Measurements from ENCODE around the gene IFTAP.

The IFTAP gene

DNA sequence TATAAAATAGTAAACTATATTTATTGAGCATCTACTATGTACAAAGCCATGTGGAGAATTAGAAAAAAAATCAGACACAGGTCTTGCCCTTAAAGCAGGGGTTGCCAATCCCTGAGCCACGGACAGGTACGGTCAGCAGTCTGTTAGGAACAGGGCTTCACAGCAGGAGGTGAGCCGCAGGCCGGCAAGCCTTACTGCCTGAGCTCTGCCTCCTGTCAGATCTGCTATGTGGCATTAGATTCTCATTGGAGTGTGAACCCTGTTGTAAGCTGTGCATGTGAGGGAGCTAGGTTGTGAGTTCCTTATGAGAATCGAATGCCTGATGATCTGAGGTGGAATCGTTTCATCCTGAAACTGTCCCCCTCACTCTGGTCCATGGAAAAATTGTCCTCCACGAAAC lies 5.9 kb downstream of the IFTAP start:
- no peak for DNase-seq

- no peak for DNase-seq
Measured at GRCh38 chr11:36601155-36601554, 6.9 kb downstream of the IFTAP start.

DNA sequence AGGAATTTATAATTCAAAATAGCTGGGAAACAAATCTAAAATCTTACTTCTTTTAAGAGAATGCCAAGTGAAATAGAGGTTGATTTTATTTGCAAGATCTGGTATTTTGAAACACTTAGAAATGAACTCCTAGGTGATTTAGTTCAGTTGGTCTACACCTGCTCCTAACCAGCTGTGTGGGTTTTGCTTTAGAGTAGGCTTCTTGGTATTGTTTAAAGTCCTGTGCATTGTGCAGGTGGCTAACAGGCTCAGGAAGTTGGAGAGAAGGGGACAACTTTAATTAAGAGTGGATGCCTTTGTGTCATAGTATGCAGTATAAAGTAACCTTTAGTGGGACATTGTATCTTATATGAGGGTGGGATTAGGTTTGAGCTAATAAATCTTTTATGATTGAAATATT lies 7.8 kb downstream of the IFTAP start:
- no peak for DNase-seq

- no peak for DNase-seq
Measured at GRCh38 chr11:36605221-36606216, 11.2 kb downstream of the IFTAP start.

DNA sequence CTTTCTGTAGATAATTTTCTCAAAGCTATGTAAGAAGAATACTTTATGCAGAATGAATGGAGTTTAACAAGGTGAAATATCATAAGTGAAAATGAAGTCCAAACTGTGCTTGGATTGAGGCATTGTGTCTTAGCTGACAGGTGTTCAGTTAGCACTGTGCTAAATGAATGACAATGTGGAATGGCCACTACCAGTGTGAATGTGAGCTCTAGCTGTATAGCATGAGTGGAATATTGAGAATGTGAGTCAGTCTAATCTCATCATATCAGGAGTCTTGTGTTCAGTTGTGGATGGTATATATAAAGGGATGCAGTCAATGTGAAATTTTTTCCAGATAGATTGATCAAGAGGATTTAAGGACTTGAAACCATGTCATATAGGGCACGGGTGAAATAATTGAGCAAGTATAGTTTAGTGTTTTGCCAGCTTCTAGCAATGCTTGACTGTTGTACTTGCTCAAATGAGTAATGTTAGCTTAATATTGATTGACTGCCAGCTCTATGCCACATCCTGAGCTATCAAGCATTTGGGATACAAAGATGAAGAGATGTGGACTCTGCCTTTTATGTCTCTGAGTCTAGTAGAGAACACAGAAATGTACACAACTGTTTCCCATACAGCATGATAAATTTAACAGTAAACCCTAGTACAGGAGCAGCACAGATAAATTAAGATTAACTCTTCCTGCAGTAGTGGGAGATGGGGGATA lies 14.3 kb downstream of the IFTAP start:
- DNase-seq = no peak

GRCh38 chr11:36609383-36609782 lies 15.1 kb downstream of the IFTAP start:
- DNase-seq = no peak

DNA sequence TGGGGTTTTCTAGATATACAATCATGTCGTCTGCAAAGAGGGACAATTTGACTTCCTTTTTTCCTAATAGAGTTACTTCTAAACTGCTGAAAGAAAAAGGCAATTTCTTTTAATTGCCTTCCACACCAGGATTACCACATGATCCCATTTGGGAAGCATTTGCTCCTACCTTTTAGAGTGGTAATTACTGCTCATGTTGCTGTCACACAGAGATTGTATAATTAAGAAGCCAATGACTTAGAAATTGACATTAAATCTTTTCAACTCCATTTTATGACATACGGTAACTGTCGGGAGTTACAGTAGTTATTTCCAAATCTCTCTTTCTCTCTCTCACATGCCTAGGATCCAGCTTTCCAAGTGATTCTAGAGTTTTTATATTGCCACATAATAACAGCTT lies 21.5 kb downstream of the IFTAP start:
- no peak for DNase-seq

DNA sequence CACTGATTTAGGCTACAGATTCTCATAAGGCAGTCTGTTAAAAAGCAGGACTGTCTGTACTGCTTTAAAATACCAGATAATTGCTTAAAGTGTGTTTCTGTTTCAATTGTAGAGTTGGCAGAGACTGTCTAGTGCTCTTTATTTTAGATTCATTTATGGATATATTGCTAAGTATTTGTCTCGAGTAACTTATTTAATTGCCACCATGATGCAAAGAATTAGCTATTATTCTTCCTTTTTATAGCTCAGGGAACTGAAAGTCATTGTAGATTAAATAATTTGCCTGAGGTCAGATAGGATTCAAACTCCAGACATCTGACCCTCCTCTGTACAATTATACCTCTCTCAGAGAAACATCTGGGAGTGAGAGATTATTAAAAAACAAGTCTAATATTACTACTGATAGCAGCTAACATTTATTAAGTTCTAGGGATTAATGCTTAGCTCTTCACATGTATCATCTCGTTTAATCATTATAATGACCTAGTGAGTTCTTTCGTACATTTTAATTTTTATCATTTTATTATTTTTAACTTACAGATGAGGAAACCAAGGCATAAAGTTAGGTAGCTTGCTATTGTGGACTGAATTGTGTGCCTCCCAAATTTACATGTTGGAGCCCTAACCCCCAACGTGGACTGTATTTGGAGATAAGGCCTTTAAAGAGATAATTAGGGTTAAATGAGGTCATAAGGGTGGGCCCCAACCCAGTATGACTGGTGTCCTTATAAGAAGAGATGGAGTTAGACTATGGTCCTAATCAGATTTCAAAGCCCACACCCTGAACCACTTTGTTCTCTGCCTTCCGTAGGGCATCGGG lies 23.5 kb downstream of the IFTAP start:
- no peak for DNase-seq

GRCh38 chr11:36618363-36619047 lies 24.2 kb downstream of the IFTAP start:
- no peak for DNase-seq

DNA sequence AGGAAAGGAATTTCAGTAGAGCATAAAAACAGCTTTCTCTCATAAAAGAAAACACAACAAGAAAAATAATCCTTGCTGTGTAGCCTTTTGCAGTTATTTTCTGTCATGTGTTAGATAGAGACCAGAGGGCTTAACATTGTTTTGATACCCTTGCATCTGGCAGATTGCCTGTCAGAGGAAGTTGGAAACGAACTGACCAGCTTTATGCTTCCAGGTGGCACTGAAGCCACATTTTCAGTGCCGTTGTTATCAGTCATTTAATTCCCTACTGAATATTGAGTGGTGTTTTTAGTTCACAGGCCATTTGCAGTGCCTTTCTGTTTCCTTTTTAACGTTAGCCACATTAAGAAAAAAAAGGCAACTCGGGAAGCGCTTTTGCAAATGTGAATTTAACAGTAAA lies 25.2 kb downstream of the IFTAP start:
- DNase-seq = peak; percentile 9

GRCh38 chr11:36620246-36620645 lies 25.9 kb downstream of the IFTAP start:
- no peak for DNase-seq

DNA sequence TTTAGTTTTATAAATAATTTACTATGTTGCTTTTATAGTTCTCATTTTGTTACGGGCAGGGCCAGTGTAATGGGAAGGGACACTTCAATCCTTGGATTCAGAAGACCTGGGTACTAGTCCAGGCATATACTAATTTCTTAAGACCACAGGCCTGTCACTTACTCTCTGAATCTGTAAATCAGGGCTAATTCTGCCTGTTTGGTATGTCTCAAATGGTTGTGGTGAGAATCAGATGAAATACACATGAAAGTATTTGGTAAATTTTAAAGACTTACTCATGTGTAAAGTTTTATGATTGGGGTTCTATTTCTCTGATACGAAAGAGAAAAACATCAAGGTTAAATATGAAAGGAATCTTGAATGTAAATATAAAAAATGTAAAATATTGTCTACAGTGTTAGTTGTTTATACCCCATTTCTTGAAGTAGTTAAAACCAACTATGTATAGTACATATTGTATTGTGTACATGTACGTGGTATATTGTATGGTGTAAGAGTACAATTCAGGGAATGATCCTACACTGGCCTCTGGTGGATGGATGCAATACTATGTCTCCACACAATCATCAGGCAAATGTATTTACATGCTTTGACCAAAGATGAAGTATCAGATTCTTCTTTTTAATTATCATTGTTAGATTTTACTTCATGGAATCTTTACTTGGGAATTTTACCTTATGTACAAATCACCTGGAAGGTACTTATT lies 28.3 kb downstream of the IFTAP start:
- peak; percentile 25 for DNase-seq

- no peak for DNase-seq
Measured at GRCh38 chr11:36623494-36623893, 29.2 kb downstream of the IFTAP start.

DNA sequence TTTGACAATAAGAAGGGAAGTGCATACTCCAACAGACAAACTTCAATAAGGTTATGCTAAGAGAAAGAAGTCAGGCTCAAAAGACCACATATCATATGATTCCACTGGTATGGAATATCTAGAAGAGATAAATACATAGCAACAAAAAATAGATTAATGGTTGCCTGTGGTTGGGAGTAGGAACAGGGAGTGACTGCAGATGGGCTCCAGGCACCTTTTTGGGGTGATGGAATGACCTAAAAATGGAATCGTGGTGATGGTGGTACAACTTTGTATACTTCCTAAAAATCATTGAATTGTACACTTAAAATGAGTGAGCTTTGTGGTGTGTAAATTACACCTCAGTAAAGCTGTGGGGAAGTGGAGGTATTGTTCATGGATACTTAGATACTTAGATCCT lies 32.7 kb downstream of the IFTAP start:
- DNase-seq = no peak

GRCh38 chr11:36627471-36627870 lies 33.2 kb downstream of the IFTAP start:
- no peak for DNase-seq

GRCh38 chr11:36628141-36628540 lies 33.8 kb downstream of the IFTAP start:
- no peak for DNase-seq

DNA sequence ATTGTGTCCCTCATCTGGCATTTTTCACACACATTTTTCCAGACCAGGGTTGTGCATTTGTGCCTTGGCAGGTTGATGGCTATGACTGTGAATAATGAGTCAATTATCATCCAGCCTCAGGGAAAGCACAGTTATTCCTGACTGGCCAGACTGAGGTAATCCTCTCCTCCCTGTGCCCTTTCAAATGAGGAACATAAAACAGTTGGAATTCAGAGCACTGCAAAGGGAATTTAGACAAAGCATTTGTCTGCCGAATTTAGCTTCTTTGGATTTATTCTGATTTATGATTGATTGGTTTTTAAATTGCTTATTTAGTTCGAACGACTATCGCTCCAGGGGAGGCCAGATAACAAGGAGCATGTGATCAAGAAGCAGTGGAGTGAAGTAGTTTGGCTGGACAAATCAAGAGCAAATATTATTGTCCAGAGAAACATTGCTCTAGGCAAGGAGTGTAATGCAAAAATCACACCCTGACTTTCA lies 34.5 kb downstream of the IFTAP start:
- DNase-seq = no peak

- no peak for DNase-seq
Measured at GRCh38 chr11:36631774-36632173, 37.5 kb downstream of the IFTAP start.

- no peak for DNase-seq
Measured at GRCh38 chr11:36635066-36635862, 41.0 kb downstream of the IFTAP start.

DNA sequence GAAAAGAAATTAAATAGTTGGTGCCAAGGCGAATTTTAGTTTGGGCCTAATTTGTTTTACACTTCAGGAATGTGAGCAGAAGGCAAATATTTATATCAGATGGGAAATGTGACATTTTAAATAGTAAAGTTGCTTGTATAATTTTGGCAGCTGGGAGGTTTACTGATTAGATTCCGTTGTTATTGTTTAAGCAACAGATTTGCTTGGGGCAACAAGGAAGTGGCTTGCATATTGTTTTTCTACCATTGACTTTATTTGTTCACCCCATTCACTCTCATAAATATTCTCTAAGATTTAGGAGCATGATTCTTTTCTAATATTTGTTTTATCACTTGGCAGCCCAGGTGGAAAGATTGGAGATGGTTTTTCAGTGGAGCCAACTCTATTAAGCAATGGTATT lies 44.3 kb downstream of the IFTAP start:
- DNase-seq = no peak
